Lung (tissue), 12 donors: Measurements from ENCODE around the gene KAT8. TPM values are rescaled to one million over a fixed set of nuclear protein-coding genes. Genes with fewer than 3 reads are reported as not detected.

Source experiments
- ATAC-seq: fragments of 200-7000 bp; cut with Tn5 transposase; one replicate; pipeline ENCODE4 v1.9.1; 2020; ENCODE audit warnings: moderate number of reproducible peaks; ENCODE audit not compliant: insufficient read depth, low FRiP score
- DNase-seq, 3 donors: peaks; one replicate each; pipeline ENCODE4 v3.0.0-alpha.2; 2013 to 2017
- H3K27ac ChIP-seq, 2 donors: one replicate each; pipeline ENCODE4 v1.5.1; 2013; ENCODE audit warnings: mild to moderate bottlenecking in 2 of 2, moderate library complexity in 2 of 2, control low read depth in 1 of 2, inconsistent platforms in 1 of 2, low read depth in 1 of 2, low read length in 1 of 2
- H3K27me3 ChIP-seq, 3 donors: one replicate each; pipeline ENCODE4 v1.5.1; 2013; ENCODE audit warnings: low read length in 2 of 3; ENCODE audit not compliant: control insufficient read depth in 3 of 3, insufficient read depth in 3 of 3
- H3K36me3 ChIP-seq, 4 donors: one replicate each; pipeline ENCODE4 v1.5.1; 2013; ENCODE audit warnings: low read length in 4 of 4, mild to moderate bottlenecking in 1 of 4, moderate library complexity in 1 of 4; ENCODE audit not compliant: control insufficient read depth in 4 of 4, insufficient read depth in 4 of 4
- H3K4me1 ChIP-seq, 5 donors: one replicate each; pipeline ENCODE4 v1.5.1; 2013; ENCODE audit warnings: low read length in 5 of 5, mild to moderate bottlenecking in 2 of 5, moderate library complexity in 1 of 5; ENCODE audit not compliant: control insufficient read depth in 5 of 5, insufficient read depth in 5 of 5
- H3K4me3 ChIP-seq: one replicate; pipeline ENCODE4 v1.5.1; 2013; ENCODE audit warnings: mild to moderate bottlenecking, control low read depth, moderate library complexity
- H3K9ac ChIP-seq, 2 donors: one replicate each; pipeline ENCODE4 v1.5.1; 2013; ENCODE audit warnings: low read length in 2 of 2, control low read depth in 1 of 2; ENCODE audit not compliant: insufficient read depth in 1 of 2
- H3K9me3 ChIP-seq, 4 donors: one replicate each; pipeline ENCODE4 v1.5.1; 2013; ENCODE audit warnings: low read length in 3 of 4, mild to moderate bottlenecking in 1 of 4, moderate library complexity in 1 of 4; ENCODE audit not compliant: control insufficient read depth in 4 of 4, insufficient read depth in 3 of 4
- WGBS, 2 donors: extraction: QIAGEN DNeasy Blood & Tissue Kit; methylation state at CpG; one replicate each; pipeline ENCODE4 v1.1.7; 2013; 5-methylcytosine and 5-hydroxymethylcytosine counted together
- polyA plus RNA-seq, 2 donors: library from polyadenylated mRNA; stranded (reverse); fragments of 200-250 nt; gene quantifications; one replicate each; pipeline ENCODE4 v1.2.1, GENCODE V29; 2013
- total RNA-seq, 2 donors: library from RNA; depleted of rRNA in 1 of 2; stranded (reverse); fragments of >200 nt in 1 of 2; gene quantifications; one replicate each; pipeline ENCODE4 v1.2.1, GENCODE V29; 2014 to 2021
- TF ChIP-seq, protein P1 (sequence below): IDR thresholded peaks from 2 replicates; pipeline ENCODE4 v1.5.1; 2012; ENCODE audit warnings: mild to moderate bottlenecking; ENCODE audit errors: control extremely low read depth, extremely low read depth
- donor health status: control.
- donor health status: control.
- donor health status: Bipolar disorder and iron deficiency.
- donor health status: healthy.
- donor health status: DM: yes; HTN: yes; CAD: no.

KAT8 gene
- total and polyA plus RNA-seq, 4 donors = 53.0 to 73.2 (median 60.8) TPM

DNA sequence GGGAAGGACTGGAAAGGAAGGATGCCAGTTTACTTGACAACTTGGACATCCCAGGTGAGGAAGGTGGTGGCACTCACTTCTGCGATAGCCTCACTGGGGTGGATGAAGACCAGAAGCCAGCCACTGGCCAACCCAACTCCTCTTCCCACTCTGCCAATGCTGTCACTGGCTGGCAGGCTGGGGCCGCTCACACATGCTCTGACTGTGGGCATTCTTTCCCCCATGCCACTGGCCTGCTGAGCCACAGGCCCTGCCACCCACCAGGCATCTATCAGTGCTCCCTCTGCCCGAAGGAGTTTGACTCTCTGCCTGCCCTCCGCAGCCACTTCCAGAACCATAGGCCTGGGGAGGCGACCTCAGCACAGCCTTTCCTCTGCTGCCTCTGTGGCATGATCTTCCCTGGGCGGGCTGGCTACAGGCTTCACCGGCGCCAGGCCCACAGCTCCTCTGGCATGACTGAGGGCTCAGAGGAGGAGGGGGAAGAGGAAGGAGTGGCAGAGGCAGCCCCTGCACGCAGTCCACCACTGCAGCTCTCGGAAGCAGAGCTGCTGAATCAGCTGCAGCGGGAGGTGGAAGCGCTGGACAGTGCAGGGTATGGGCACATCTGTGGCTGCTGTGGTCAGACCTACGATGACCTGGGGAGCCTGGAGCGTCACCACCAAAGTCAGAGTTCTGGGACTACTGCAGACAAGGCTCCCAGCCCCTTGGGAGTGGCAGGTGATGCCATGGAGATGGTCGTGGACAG is 38.7 kb upstream of the KAT8 start:
- Histone ChIP-seq H3K4me1 (peaks cover 0 to 10% (median 5%) of the 10 kb centered on the region in 5 donors), H3K36me3 (peaks cover 9 to 61% (median 37%) of the 10 kb centered on the region in 4 donors), H3K4me3 (no peak overlapping the region), H3K27ac (no peak overlapping the region), H3K27me3 (no peaks in the 10 kb centered on the region), H3K9me3 (no peaks in the 10 kb centered on the region), H3K9ac (no peak overlapping the region)
- 82 to 91% methylated on average over 15 of the region's 15 CpGs for WGBS, 2 donors
- DNase-seq (no peak), ATAC-seq (no peak)
- TF ChIP-seq, protein P1, sequence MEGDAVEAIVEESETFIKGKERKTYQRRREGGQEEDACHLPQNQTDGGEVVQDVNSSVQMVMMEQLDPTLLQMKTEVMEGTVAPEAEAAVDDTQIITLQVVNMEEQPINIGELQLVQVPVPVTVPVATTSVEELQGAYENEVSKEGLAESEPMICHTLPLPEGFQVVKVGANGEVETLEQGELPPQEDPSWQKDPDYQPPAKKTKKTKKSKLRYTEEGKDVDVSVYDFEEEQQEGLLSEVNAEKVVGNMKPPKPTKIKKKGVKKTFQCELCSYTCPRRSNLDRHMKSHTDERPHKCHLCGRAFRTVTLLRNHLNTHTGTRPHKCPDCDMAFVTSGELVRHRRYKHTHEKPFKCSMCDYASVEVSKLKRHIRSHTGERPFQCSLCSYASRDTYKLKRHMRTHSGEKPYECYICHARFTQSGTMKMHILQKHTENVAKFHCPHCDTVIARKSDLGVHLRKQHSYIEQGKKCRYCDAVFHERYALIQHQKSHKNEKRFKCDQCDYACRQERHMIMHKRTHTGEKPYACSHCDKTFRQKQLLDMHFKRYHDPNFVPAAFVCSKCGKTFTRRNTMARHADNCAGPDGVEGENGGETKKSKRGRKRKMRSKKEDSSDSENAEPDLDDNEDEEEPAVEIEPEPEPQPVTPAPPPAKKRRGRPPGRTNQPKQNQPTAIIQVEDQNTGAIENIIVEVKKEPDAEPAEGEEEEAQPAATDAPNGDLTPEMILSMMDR = no peak

DNA sequence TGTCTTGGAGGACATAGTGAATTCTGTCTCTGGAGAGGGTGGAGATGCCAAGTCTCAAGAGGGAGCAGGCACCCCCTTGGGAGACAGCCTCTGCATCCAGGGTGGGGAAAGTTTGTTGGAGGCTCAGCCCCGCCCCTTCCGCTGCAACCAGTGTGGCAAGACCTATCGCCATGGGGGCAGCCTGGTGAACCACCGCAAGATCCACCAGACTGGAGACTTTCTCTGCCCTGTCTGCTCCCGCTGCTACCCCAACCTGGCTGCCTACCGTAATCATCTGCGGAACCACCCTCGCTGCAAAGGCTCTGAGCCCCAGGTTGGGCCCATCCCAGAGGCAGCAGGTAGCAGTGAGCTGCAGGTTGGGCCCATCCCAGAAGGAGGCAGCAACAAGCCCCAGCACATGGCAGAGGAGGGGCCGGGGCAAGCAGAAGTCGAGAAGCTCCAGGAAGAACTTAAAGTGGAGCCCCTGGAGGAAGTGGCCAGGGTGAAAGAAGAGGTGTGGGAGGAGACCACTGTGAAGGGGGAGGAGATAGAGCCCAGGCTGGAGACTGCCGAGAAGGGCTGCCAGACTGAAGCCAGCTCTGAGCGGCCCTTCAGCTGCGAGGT is 38.0 kb upstream of the KAT8 start:
- no peak overlapping the region for H3K27ac ChIP-seq
- ATAC-seq (no peak), DNase-seq (no peak)
- H3K36me3 ChIP-seq = peaks cover 9 to 66% (median 37%) of the 10 kb centered on the region in 4 donors
- H3K4me1 ChIP-seq = peaks cover 0 to 10% (median 5%) of the 10 kb centered on the region in 5 donors
- no peaks in the 10 kb centered on the region for H3K27me3 ChIP-seq
- TF ChIP-seq, protein P1 = no peak
- 56 to 82% methylated on average over 13 of the region's 13 CpGs for WGBS, 2 donors
- no peak overlapping the region for H3K9ac ChIP-seq
- no peaks in the 10 kb centered on the region for H3K9me3 ChIP-seq
- no peak overlapping the region for H3K4me3 ChIP-seq

DNA sequence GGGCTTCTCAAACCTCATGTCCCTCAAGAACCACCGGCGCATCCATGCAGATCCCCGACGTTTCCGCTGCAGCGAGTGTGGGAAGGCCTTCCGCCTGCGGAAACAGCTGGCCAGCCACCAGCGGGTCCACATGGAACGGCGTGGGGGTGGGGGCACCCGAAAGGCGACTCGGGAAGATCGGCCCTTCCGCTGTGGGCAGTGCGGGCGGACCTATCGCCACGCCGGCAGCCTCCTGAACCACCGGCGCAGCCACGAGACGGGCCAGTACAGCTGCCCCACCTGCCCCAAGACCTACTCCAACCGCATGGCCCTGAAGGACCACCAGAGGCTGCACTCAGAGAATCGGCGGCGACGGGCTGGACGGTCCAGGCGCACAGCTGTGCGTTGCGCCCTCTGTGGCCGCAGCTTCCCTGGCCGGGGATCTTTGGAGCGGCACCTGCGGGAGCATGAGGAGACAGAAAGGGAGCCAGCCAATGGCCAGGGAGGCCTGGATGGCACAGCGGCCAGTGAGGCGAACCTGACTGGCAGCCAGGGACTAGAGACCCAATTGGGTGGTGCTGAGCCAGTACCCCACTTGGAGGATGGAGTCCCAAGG is 37.3 kb upstream of the KAT8 start:
- ATAC-seq (no peak), DNase-seq (no peak)
- Histone ChIP-seq H3K27me3 (no peaks in the 10 kb centered on the region), H3K9ac (no peak overlapping the region), H3K27ac (no peak overlapping the region), H3K36me3 (peaks cover 9 to 73% (median 37%) of the 10 kb centered on the region in 4 donors), H3K4me1 (peaks cover 0 to 5% (median under 1%) of the 10 kb centered on the region in 5 donors), H3K9me3 (no peaks in the 10 kb centered on the region), H3K4me3 (no peak overlapping the region)
- TF ChIP-seq, protein P1 = no peak
- WGBS, 2 donors = 96 to 98% methylated on average over 40 of the region's 40 CpGs
